NCI-H2107 (cell line): ENCODE measurements around the gene ACY1.

Experiments used
- DNase-seq: peaks from one replicate; lab custom pipeline; 2025; lab: John Stamatoyannopoulos, UW

Gene ACY1

GRCh38 chr3:51963951-51964451 is 19.3 kb upstream of the ACY1 start:
- DNase-seq: no peak

- DNase-seq: no peak
Observed at GRCh38 chr3:51964521-51964920, 18.8 kb upstream of the ACY1 start.

GRCh38 chr3:51966016-51966415 is 17.3 kb upstream of the ACY1 start:
- DNase-seq: no peak

- no peak for DNase-seq
Observed at GRCh38 chr3:51966486-51966885, 16.8 kb upstream of the ACY1 start.

- no peak for DNase-seq
Observed at GRCh38 chr3:51966922-51967383, 16.4 kb upstream of the ACY1 start.

DNA sequence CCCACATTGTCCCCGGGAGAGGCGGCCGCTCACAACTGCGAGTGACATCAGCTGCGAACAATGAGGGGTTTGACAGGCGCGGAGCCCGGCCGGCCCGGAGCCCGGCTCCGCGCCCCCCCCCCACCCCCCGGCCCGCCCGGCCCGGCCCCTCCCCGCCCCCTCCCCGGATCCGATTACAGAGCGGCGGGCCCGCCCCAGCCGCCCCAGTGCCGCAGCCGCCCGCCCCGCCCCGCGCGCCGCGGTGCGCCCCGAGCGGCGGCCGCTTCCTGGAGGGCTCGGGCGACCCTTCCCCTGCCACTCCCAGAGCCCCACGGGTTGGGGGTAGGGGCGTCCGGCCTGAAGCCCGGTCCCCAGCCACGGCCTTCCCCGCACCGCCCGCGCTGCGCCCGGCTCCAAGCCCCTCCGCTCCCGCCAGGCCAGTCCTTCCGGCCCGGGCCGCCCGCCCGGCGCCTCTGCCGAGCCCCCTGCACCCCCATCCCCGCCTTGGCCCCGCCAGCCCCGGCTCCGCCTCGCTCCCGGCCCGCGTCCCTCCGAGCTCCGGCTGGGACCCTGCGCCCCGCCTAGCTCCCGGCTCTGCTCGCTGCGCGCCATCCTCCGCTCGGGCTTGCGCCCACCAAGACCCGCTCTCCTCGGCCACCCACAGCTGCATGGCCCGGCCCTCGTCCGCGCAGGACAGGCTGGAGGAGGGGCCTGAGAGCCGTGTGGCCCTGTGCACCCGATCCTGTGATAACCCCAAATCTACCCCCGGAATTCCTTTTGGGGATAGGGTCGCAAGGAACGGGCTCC is 15.8 kb upstream of the ACY1 start, which contains the start of gene PCBP4:
TSS of gene PCBP4 (minus strand) at position 71 of the 786 bp plus-strand sequence. CDS start 6,214 bp downstream, outside the sequence.
- no peak for DNase-seq

DNA sequence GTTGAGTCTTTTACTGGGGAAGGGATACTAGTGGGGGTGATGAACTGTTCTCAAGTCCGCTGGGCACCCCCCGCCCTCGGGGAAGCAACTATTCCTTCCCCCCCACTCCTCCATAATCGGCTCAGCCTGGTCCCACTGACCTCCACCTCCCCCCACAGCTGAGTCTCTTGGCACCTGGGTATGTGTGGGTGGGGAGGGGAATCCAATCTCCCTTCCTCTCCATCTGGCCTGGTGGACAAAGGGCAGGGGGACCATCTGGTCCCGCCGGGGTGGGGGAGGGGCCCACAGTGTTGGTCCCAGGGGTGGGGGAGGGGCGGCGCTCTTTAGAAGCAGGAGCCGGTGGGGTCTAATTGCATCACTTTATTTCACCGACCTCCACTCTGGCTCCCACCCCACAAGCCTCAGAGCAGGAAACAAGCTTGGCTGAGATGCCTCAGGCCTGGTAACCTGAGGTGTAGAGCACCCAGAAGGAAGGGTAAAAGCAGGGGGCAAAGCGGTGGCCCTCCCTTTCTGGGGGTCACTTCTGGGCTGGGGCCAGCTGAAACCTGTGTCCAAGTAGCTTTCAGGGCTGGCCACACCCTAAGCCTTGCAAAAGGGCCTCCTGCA is 15.1 kb upstream of the ACY1 start:
- DNase-seq: no peak

DNA sequence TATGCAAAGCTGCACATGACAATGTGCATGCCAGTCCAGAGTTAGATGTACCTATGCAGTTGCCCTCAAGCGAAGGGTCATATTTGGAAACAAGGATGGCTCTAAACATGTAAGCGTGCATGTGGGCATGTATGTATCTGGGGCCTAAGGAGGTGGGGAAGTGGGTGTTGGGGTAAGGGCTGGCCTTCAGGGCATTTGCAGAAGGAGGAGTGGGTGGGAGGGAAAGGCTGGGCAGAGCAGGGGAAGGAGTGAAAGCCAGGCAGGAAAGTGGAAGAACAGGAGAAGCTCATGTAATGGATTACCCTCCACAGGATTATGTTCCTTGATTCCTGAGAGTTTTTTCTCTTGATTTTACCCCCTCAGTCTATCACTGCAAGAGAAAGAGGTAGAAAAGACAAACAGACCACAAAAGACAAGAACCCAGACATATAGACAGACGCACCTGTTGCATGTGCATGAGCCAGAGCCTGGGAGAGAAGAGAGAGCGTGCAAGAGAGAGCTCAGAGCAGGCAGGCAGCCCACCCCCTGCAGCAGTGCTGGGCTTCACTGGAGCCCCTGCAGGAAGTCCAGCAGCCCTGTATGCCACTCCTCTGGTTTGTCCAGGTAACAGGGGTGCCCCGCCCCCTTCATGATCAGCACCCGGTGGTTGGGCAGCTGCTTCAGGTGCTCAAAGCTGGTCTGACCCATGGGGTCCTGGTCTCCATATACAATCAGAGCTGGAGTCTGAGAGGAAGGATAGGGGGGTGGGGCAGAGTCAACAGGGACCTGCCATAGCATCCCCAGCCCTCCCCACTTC is 14.3 kb upstream of the ACY1 start:
- no peak for DNase-seq

GRCh38 chr3:51969841-51970240 is 13.5 kb upstream of the ACY1 start:
- DNase-seq: no peak

DNA sequence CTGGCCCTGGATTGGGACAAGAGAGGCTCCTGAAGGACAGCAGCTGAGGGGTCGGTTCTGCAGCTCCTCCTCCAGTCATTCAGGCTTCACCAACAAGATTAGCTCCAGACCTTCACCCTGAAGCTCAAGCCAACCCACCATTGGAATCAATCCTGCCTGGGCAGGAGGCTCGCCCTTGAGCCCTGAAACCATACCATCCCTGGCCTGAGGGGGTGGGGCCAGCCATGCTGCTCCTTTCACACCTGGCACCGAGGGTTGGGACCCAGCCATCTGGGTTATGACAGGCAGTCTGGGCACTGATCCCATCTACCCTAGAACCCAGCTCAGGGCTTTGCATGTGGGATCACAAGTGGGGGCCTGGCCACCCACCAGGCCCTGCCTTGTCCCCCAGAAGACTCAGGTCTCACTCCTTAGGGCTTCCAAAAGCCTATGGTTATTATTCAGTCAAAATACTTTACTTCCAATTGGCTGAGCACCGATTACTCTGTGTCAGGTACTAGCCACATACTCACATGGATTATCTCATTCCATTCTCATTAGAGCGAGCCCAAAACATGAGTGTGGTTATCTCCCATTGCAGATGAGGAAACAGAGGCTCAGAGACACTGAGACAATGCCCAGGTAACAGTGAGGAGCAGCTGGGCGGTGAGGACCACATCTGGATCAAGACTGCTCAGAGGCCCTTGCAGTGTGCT is 12.6 kb upstream of the ACY1 start:
- DNase-seq: no peak

DNA sequence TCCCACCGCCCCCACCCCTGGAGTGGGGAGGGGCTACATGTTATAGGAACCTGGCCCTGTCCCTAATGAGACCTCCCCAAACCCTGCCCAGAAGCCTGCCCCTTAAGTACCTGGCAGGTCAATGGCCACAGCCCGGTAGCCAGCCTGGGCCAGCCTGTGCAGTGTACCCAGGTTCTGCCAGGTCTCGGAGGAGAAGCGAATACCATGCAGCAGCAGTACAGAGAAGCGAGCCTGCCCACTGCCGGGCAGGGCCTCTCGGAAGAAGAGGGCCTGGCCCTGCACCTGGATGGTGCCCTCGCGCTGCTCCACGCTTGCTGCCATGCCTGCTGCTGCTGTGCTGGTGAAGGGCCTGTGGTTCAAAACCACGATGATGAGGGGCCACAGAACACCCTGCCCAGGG is 12.0 kb upstream of the ACY1 start:
- no peak for DNase-seq

GRCh38 chr3:51974277-51974962 is 8.9 kb upstream of the ACY1 start:
- no peak for DNase-seq

DNA sequence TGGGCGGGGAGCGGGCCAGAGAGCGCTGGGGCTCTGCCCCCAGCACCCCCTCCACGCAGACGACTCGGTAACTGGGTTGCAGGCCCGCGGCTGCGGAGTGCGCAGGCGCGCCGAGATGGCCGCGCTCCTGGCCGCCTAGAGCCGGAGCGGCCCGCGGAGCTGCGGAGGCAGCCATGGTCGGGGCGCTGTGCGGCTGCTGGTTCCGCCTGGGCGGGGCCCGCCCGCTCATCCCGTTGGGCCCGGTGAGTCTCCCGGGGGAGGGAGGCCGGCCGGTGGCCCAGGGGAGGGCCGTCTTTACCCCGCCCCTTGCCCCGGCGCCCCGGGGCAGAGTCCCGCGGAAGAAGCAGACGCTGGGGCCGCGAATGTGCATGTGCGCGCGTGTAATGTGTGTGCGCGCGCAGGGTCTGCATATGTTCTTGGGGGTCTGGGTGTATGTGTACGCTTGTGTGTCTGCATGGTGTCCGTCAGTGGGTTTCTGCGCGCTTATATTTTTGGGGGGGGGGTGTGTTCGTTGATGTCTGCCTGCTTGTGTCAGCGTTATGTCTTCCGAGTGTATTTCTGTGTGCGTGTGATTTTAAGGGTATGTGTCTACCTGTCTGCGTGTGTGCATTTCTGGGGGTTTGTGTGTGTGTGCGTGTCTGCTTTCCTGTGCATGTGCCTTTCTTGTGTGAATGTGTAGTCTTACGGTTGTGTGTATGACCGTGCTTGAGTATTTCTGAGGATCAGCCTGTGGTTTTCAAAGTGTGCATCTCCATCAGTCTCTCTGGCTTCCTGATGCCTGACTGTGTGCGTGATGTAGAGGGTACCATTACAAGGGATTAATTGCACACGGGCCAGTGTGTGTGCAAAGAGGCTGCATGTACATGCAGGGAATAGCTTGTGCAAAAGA is 8.1 kb upstream of the ACY1 start, which contains the start of gene ABHD14A:
TSS of gene ABHD14A (plus strand) at position 102 of the 889 bp plus-strand sequence. CDS start at position 174, 72 bp downstream.
- DNase-seq: no peak

GRCh38 chr3:51975852-51976549 is 7.3 kb upstream of the ACY1 start:
- no peak for DNase-seq

- DNase-seq: no peak
Observed at GRCh38 chr3:51977446-51978142, 5.7 kb upstream of the ACY1 start.

DNA sequence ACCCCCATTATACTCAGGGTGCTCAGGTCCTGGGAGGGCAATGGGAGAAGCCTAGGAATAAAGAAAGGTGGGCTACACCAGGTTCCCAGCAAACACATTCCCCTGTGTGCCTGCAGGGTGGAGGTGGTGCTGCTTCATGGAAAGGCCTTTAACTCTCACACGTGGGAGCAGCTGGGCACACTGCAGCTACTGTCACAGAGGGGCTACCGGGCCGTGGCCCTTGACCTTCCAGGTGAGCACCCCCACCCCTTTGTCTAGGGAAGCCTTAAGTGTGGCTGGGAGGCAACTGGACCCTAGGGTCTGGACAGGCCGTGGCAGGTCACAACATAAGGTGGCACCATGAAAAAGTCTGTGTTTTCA is 5.2 kb upstream of the ACY1 start:
- no peak for DNase-seq

DNA sequence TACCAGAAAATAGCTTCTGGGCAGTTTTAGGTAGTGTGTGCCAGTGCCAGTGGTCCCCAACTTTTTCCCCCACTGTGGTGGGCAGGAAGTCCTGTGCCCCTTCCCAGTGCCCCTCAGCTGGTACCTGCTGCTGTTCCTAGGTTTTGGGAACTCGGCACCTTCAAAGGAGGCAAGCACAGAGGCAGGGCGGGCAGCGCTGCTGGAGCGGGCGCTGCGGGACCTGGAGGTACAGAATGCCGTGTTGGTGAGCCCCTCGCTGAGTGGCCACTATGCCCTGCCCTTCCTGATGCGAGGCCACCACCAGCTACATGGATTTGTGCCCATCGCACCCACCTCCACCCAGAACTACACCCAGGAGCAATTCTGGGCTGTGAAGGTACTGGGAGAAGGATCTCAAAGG is 3.1 kb upstream of the ACY1 start:
- DNase-seq: no peak

DNA sequence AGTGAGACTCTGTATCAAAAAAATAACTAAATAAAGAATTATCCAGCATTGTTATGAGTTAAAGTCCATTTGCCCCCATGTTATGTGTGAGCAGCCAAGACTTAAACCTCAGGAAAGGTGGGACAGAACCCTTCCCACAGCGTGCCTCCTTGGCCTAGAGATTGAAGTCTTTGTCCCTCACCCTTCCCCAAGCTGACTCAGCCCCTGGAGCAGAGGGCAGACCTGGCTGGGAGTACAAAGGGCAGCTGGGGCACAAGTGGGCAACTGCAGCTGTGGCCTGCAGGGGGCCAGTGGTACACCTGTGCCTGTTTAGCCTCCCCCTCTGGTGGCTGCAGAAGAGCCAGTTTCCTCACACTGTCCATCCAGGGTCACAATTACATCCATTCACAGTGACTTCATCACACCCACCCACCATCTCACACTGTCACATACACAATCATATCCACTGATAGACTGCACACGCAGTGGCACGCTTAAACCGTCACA is 940 bp upstream of the ACY1 start:
- DNase-seq: no peak
